GM18858 (cell line): ENCODE data around the gene L3MBTL3.

ENCODE experiments used
- ATAC-seq: cut with Tn5 transposase; IDR thresholded peaks from one replicate; pipeline ENCODE4 v1.9.1; 2021; ENCODE audit not compliant: unreplicated experiment

Gene L3MBTL3

DNA sequence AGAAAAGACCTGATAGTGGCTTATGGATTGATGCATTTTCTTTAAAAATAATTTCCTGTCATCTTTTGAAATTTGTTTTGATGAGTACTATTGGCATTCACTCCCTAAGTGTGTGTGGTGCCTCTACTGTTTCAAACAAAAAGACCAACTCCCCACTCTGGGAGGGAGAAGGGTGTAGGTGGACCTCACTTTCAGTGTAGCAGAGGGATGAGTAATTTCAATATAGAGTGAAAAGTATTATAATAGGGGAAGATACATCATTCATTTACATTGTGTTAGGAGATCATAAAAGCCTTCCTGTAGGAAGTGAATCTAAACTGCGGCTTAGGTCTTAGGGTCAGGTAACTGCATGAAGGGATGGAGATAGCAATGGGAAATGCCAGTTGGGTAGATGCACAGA, 158.0 kb downstream of the L3MBTL3 start:
- no peak for ATAC-seq

DNA sequence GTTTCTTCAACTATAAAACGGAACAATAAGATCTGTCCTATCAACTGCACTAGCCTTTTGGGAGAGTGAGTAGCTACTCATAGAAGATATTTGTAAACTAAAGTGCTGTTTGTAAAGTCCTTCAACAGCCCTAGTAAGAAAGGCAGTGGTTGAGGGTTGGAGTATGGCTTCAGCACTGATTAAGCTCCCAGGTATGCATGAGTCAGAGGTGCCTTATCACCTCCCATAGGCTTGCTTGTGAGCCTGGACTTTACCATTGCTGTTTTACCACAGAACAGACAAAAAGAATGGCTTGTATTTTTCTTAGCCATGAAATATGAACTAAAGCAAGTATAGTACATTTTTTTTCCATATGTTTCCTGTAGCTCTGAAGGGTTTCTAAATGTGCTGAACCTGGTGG, 160.3 kb downstream of the L3MBTL3 start:
- ATAC-seq: no peak

GRCh38 chr6:130182466-130182865, 164.1 kb downstream of the L3MBTL3 start:
- ATAC-seq: no peak

DNA sequence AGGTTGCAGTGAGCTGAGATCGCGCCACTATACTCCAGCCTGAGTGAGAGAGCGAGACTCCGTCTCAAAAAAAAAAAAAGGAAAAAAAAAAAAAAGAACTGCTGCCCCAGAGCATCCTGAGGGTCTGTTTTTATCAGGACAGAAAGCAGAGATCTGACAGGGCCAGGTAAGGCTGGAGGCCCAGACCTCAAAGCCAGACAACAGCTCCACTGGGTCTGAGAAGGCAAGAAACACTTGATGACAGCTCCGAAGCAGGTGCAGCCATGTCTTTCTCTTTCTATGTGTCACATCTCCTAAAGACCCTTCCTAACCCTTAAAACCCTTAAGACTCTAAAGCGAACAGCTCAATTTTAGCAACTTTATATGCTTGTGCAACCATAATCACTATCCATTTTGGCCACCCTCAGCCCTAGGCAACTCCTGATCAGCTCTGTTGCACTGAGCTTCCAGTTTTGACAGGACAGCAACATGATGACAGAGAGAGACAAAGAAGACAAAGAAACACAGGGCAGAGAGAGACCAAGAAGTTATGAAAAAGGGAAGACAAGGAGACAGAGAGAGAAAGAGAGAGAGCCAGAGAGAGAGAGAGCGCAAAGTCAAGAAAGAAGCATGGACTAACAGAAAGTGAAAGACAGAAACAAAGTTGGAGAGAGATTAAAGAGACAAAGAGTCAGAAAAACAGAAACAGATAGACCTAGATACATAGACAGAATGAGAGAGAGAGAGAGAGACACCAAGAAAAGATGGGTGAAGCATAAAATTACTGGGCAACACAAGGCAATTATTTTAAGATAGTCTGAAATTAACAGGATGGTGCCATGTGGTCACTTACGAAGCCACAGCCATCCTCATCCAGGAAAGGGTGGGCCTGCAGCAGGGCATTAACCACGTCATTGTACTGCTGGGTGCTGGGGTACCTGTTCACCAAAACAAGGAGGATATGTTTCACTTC, 165.2 kb downstream of the L3MBTL3 start:
- no peak for ATAC-seq

DNA sequence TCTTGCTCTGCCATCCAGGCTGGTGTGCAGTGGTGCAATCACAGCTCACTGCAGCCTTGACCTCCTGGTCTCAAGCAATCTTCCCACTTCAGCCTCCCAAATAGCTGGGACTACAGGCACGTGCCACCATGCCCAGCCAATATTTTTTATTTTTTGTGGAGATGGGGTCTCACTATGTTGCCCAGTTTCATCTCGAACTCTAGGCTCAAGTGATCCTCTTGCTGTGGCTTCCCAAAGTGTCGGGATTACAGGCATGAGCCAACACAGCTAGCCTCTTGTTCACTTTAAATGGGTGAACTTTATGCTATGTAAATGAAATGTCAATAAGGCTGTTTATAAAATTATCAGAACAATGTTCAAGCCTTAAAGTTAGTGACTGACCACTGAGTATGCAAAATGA, 167.3 kb downstream of the L3MBTL3 start:
- ATAC-seq: no peak

DNA sequence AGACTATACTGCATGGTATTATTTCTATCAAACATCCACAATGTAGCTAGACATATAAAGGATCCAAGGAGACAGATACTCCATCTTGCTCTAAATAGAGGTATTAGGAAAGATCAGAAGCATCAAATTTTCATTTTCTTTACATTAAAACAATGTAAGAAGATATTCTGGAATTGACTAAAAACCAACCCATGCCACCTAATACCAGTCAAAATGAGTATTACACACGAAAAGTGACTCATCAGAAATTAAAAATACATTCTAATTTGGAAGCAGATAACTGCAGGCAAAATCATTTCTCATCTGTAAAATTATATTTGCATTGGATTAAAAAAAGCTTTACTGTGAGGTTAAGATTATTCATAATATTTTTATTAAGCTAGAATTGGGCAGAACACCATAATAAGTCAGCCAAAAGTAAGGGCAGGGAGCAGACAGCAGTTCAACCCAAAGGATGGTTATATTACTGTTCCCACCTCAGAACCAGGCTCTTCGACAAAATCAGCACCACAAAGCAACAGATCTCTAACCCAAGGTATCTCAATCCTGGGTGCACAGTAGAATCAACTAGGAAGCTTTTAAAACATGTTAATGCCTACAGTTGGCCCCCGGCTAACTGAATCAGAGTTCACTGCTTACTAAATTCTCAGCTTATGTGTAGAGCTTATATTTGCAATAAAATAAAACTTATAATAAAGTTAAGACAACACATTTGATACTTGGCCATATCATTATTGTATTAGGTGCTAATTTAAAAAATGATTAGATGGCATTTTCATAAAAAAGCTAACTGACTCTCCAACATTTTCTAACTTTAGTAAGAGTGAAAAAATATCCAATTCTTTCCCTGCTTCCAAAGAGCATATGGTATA, 169.2 kb downstream of the L3MBTL3 start:
- ATAC-seq: no peak

DNA sequence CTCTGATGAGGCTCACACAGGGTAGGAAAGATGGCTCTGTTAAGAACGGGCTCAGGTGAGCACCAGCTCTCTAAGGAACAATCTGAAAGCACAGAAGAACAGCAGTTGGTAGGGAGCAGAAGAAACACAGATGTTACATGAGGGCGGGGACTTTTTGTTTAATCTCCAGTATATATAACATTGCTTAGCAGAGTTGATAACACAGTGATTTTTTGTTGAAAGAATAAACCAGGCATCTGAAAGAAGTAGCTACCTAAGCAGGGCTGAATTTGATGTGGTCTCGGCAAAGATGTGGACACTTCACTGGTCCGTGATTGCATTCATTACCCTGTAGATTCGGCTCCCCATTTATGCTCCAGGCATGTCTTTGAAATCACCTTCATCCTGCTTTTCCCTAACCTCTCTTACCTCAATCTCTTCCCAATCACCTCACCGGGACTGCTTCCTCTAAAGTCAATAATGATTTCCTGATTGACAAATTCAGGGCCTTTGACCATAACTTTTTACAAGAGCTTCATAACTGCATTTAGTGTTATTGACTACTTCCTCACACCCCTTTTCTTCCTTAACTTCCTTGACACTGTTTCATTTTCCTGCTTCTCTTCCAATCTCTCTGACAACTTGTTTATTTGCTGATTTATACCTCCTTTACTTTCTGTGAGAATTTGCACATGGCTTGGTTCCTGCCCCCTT, 170.0 kb downstream of the L3MBTL3 start:
- no peak for ATAC-seq

GRCh38 chr6:130189531-130190397, 171.4 kb downstream of the L3MBTL3 start:
- ATAC-seq: no peak
